ENCODE results near the gene CLDN34.

The CLDN34 gene

DNA sequence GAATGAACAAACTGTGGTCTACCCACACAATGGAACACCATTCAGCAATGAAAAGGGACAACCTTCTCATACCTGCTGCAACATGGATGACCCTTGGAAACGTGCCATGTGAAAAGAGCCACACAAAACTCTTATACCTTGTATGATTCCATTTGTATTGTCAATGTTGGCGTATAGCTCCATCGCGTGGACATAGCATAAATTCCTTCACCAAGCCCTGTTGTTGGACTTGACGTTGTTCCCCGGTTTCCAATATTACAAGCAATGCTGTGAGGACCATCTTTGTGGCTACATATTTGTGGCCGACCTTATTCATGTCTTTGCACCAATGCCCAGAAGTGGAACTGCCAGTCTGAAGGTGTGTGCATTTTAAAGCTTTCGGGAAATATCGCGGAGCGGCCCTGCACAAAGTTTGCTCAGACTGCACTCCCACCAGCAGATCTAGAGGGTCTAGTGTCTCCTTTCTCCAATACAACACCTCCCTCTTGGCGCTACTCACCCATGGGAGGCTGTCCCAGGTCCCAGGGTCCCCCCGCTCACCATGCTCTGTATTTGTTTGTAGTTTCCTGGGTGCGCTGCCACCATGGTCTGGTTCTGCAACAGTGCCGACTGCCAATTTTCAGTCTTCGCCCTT is at the start of gene CLDN34:
Gene CLDN34 (plus strand): TSS at position 584 of the 634 bp plus-strand sequence. CDS start 0 bp downstream, at position 584.
- peaks cover 21% of the 10 kb centered on the region for H3K9me3 Mint-ChIP-seq
- H3K36me3 Mint-ChIP-seq (ENCODE audit: low read depth) = peaks cover 11% of the 10 kb centered on the region
- TF ChIP-seq, protein P1, sequence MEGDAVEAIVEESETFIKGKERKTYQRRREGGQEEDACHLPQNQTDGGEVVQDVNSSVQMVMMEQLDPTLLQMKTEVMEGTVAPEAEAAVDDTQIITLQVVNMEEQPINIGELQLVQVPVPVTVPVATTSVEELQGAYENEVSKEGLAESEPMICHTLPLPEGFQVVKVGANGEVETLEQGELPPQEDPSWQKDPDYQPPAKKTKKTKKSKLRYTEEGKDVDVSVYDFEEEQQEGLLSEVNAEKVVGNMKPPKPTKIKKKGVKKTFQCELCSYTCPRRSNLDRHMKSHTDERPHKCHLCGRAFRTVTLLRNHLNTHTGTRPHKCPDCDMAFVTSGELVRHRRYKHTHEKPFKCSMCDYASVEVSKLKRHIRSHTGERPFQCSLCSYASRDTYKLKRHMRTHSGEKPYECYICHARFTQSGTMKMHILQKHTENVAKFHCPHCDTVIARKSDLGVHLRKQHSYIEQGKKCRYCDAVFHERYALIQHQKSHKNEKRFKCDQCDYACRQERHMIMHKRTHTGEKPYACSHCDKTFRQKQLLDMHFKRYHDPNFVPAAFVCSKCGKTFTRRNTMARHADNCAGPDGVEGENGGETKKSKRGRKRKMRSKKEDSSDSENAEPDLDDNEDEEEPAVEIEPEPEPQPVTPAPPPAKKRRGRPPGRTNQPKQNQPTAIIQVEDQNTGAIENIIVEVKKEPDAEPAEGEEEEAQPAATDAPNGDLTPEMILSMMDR (IDR thresholded peaks at IDR 0.05; ENCODE audit: unreplicated experiment in 3 of 3) = no peak
- no peak within 1 kb of the TSS for H3K4me3 Mint-ChIP-seq
- H3K4me1 Mint-ChIP-seq = no peaks in the 10 kb centered on the region
- H3K27me3 Mint-ChIP-seq (ENCODE audit: low read depth) = no peaks in the 10 kb centered on the region
- no peak within 1 kb of the TSS for H3K27ac Mint-ChIP-seq

GRCh38 chrX:9917861-9918260 is 49.3 kb upstream of the CLDN34 start:
- Mint-ChIP-seq H3K4me3 (no peak overlapping the region), H3K4me1 (no peaks in the 10 kb centered on the region), H3K27ac (no peak overlapping the region), H3K36me3 (ENCODE audit: low read depth) (peaks cover 21% of the 10 kb centered on the region), H3K9me3 (peaks cover 11% of the 10 kb centered on the region), H3K27me3 (ENCODE audit: low read depth) (peaks cover 3% of the 10 kb centered on the region)
- TF ChIP-seq, protein P1 (IDR thresholded peaks at IDR 0.05; ENCODE audit: unreplicated experiment in 3 of 3) = no peak

DNA sequence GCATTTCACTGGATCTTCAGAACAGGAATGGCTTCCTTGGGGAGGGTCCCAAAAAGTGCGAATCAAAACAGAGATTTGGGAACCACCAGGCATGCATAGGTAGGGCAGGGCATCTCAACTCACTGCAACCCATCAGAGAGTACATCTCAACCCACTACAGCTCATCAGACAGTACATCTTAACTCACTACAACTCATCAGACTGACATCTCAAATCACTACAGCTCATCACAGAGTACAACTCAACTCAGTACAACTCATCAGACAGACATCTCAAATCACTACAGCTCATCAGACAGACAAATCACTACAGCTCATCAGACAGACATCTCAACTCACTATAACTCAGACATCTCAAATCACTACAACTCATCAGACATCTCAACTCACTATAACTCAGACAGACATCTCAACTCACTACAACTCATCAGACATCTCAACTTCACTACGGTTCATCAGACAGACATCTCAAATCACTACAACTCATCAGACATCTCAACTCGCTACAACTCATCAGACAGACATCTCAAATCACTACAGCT is 47.5 kb upstream of the CLDN34 start:
- Mint-ChIP-seq H3K4me1 (no peaks in the 10 kb centered on the region), H3K27ac (no peak overlapping the region), H3K36me3 (ENCODE audit: low read depth) (peaks cover 21% of the 10 kb centered on the region), H3K27me3 (ENCODE audit: low read depth) (peaks cover 3% of the 10 kb centered on the region), H3K9me3 (peaks cover 11% of the 10 kb centered on the region), H3K4me3 (no peak overlapping the region)
- TF ChIP-seq, protein P1 (IDR thresholded peaks at IDR 0.05; ENCODE audit: unreplicated experiment in 3 of 3) = no peak

- no peaks in the 10 kb centered on the region for H3K4me1 Mint-ChIP-seq
These were observed 45.8 kb upstream of the CLDN34 start for GRCh38 chrX:9921407-9921806.

GRCh38 chrX:9923357-9923756 is 43.8 kb upstream of the CLDN34 start:
- Mint-ChIP-seq H3K36me3 (ENCODE audit: low read depth) (peaks cover 21% of the 10 kb centered on the region), H3K9me3 (peaks cover 7% of the 10 kb centered on the region), H3K4me1 (peaks cover 10% of the 10 kb centered on the region), H3K27me3 (ENCODE audit: low read depth) (peaks cover 3% of the 10 kb centered on the region), H3K4me3 (no peak overlapping the region), H3K27ac (no peak overlapping the region)
- TF ChIP-seq, protein P1 (IDR thresholded peaks at IDR 0.05; ENCODE audit: unreplicated experiment in 3 of 3) = no peak

More at GRCh38 chrX:9921407-9921806, 45.8 kb upstream of the CLDN34 start:
- TF ChIP-seq, protein P1 (IDR thresholded peaks at IDR 0.05; ENCODE audit: unreplicated experiment in 3 of 3) = no peak
- H3K9me3 Mint-ChIP-seq = peaks cover 11% of the 10 kb centered on the region
- peaks cover 3% of the 10 kb centered on the region for H3K27me3 Mint-ChIP-seq (ENCODE audit: low read depth)
- H3K4me3 Mint-ChIP-seq = no peak overlapping the region
- peaks cover 21% of the 10 kb centered on the region for H3K36me3 Mint-ChIP-seq (ENCODE audit: low read depth)
- no peak overlapping the region for H3K27ac Mint-ChIP-seq

DNA sequence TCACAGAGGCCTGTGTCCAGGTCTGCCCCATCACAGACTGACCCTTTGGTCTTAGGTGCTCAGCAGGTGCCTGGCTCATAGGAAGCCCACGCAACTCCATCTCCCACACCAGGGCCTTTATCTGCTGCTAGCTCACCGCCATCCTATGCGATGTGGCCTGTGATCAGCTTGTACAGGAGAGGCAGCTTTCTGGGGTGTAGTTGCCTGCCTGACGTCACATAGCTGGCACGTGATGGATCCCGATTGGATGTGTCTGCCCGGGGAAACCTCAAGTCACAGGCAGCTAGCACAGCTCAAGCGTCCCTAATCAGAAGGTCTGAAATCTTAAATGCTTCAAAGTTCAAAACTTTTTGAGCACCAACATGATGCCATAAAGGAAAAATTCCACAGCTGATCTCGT is 41.2 kb upstream of the CLDN34 start:
- Mint-ChIP-seq H3K4me3 (no peak overlapping the region), H3K36me3 (ENCODE audit: low read depth) (peaks cover 16% of the 10 kb centered on the region), H3K27me3 (ENCODE audit: low read depth) (no peaks in the 10 kb centered on the region), H3K4me1 (peaks cover 15% of the 10 kb centered on the region), H3K9me3 (peaks cover 5% of the 10 kb centered on the region), H3K27ac (no peak overlapping the region)
- TF ChIP-seq, protein P1 (IDR thresholded peaks at IDR 0.05; ENCODE audit: unreplicated experiment in 3 of 3) = no peak
